GM06990 (cell line): ENCODE data around the gene INTS12.

Experiments used
- DNase-seq: peaks from one replicate; pipeline ENCODE4 v3.0.0-alpha.2; 2011; ENCODE audit not compliant: insufficient read length; ENCODE audit errors: extremely low read depth
- H3K27me3 ChIP-seq: replicated peaks from 2 replicates; pipeline ENCODE4 v1.6.0; 2011; ENCODE audit warnings: low read length; ENCODE audit not compliant: control insufficient read depth, insufficient read depth
- H3K36me3 ChIP-seq: 2 replicates; pipeline ENCODE4 v1.5.1; 2011; ENCODE audit warnings: low read length; ENCODE audit not compliant: control insufficient read depth, insufficient read depth
- H3K4me3 ChIP-seq: replicated peaks from 2 replicates; pipeline ENCODE4 v1.5.1; 2011; ENCODE audit warnings: low read depth, mild to moderate bottlenecking, control low read depth, low read length
- CTCF ChIP-seq: IDR thresholded peaks from 2 replicates; pipeline ENCODE4 v1.5.1; 2011; ENCODE audit warnings: low read length, control low read depth, mild to moderate bottlenecking, inconsistent platforms; ENCODE audit not compliant: insufficient read depth, poor library complexity, severe bottlenecking

The INTS12 gene

GRCh38 chr4:105674011-105674410 lies 34.5 kb downstream of the INTS12 start:
- DNase-seq, result no peak
- Histone ChIP-seq H3K27me3 (no peaks in the 10 kb centered on the region), H3K4me3 (no peak overlapping the region), H3K36me3 (no peaks in the 10 kb centered on the region)
- TF ChIP-seq CTCF, result no peak

- Histone ChIP-seq H3K36me3 (no peaks in the 10 kb centered on the region), H3K27me3 (no peaks in the 10 kb centered on the region), H3K4me3 (no peak overlapping the region)
- DNase-seq, result no peak
- TF ChIP-seq CTCF, result no peak
Observed at GRCh38 chr4:105671301-105671700, 37.2 kb downstream of the INTS12 start.

- no peaks in the 10 kb centered on the region for H3K36me3 ChIP-seq
- DNase-seq, result no peak
- H3K27me3 ChIP-seq, result no peaks in the 10 kb centered on the region
- no peak overlapping the region for H3K4me3 ChIP-seq
- no peak for TF ChIP-seq CTCF
Observed at GRCh38 chr4:105670684-105671083, 37.8 kb downstream of the INTS12 start.

GRCh38 chr4:105666693-105667092 lies 41.8 kb downstream of the INTS12 start:
- peak; percentile 22 for TF ChIP-seq CTCF
- no peak for DNase-seq
- Histone ChIP-seq H3K36me3 (no peaks in the 10 kb centered on the region), H3K4me3 (no peak overlapping the region), H3K27me3 (no peaks in the 10 kb centered on the region)

- Histone ChIP-seq H3K27me3 (no peaks in the 10 kb centered on the region), H3K36me3 (no peaks in the 10 kb centered on the region), H3K4me3 (no peak overlapping the region)
- no peak for DNase-seq
- TF ChIP-seq CTCF, result no peak
Observed at GRCh38 chr4:105662935-105663675, 45.4 kb downstream of the INTS12 start.

GRCh38 chr4:105661028-105661427 lies 47.5 kb downstream of the INTS12 start:
- no peak overlapping the region for H3K4me3 ChIP-seq
- no peaks in the 10 kb centered on the region for H3K36me3 ChIP-seq
- DNase-seq, result no peak
- no peaks in the 10 kb centered on the region for H3K27me3 ChIP-seq
- TF ChIP-seq CTCF, result no peak
